BJ (cell line): Measurements from ENCODE around the gene DRC7. TPM values are rescaled to one million over a fixed set of nuclear protein-coding genes. Genes with fewer than 3 reads are reported as not detected.

Experiments used
- CTCF ChIA-PET: fragments of 350-600 bp; formaldehyde crosslinking; extraction: SDS; loops from one replicate; lab custom pipeline; 2021; ENCODE audit warnings: antibody characterized with exemption, inconsistent platforms; lab: Yijun Ruan, JAX
- POLR2A ChIA-PET: fragments of 300-600 bp; sonication (Branson Sonifier 250); formaldehyde crosslinking; extraction: SDS; loops from one replicate; lab custom pipeline; 2021; ENCODE audit warnings: antibody characterized with exemption; lab: Charles Lee
- DNase-seq: peaks from one replicate; pipeline ENCODE4 v3.0.0-alpha.2; 2011; ENCODE audit warnings: low read depth
- H3K27me3 ChIP-seq: 2 replicates; pipeline ENCODE4 v1.6.0; 2011; ENCODE audit warnings: low read length; ENCODE audit not compliant: control insufficient read depth, insufficient read depth
- H3K36me3 ChIP-seq: 2 replicates; pipeline ENCODE4 v1.5.1; 2011; ENCODE audit warnings: low read length; ENCODE audit not compliant: control insufficient read depth, insufficient read depth
- H3K4me3 ChIP-seq: 2 replicates; pipeline ENCODE4 v1.5.1; 2011; ENCODE audit warnings: low read depth, mild to moderate bottlenecking, control low read depth, low read length
- CTCF ChIP-seq: IDR thresholded peaks from 2 replicates; pipeline ENCODE4 v1.5.1; 2011; ENCODE audit warnings: low read depth, mild to moderate bottlenecking, control low read depth, inconsistent platforms, low read length, moderate library complexity; ENCODE audit not compliant: insufficient read depth
- polyA plus RNA-seq: library from polyadenylated mRNA; depleted of rRNA; stranded (reverse); fragments of >200 nt; gene quantifications from 2 replicates; pipeline ENCODE4 v1.2.3, GENCODE V29; 2011

The DRC7 gene
- polyA plus RNA-seq, 1 experiment = not detected

DNA sequence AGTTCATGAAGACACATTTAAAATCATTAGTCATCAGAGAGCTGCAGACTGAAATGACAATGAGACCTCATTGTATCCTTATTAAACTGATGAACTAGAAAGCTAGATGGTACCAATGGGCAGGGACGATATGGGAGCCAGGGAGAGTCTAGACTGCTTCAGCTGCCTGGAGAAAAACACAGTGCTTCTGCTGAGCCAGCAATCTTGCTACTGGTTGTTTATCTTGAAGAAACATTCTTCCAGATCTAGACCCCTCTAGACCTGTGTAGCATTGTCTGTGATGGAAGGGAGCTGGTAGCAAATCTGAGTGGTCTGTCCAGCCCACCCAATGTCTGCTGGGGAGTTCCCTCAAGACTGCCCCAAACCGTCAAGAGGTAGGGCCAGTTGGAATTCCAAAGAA lies 2.0 kb upstream of the DRC7 start:
- no peak overlapping the region for H3K4me3 ChIP-seq
- H3K27me3 ChIP-seq = peaks cover 9% of the 10 kb centered on the region
- H3K36me3 ChIP-seq = no peaks in the 10 kb centered on the region
- no peak for TF ChIP-seq CTCF
- ChIA-PET POLR2A (no interaction called here), CTCF (interaction anchor here (0.6 kb wide), 1 partner anchor 401 kb away, joined by 4 read pairs; no protein-coding TSS in a partner anchor)
- no peak for DNase-seq

- Histone ChIP-seq H3K4me3 (no peak overlapping the region), H3K36me3 (no peaks in the 10 kb centered on the region), H3K27me3 (peaks cover 8% of the 10 kb centered on the region)
- TF ChIP-seq CTCF = no peak
- ChIA-PET POLR2A (no interaction called here), CTCF (no interaction called here)
- no peak for DNase-seq
Observed at GRCh38 chr16:57693550-57693949, 1.1 kb upstream of the DRC7 start.

GRCh38 chr16:57694231-57694724 lies 328 bp upstream of the DRC7 start:
- Histone ChIP-seq H3K4me3 (no peak overlapping the region), H3K36me3 (no peaks in the 10 kb centered on the region), H3K27me3 (peaks cover 7% of the 10 kb centered on the region)
- POLR2A ChIA-PET = no interaction called here
- no peak for TF ChIP-seq CTCF
- no peak for DNase-seq
- CTCF ChIA-PET = interaction anchor here (0.7 kb wide), 1 partner anchor 12 kb away, joined by 3 read pairs; no protein-coding TSS in a partner anchor

DNA sequence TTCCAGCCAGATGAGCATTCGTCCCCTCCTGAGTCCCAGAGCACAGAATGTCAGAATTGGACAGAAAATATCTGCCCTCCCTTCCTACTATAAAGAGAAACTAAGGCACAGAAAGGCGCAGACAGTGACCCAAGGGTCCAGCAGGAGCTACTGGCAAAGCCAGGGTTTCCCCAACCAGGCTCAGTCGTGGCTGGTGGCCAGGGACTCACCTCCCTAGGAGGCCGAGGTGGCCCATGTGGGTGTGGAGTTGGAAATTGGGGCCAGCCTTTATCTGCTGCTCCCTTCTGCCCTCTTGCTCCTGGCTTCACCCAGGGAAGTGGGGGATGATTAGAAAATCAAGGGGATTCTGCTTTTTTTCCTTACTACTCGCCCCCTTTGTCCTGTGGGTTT lies 1.1 kb downstream of the DRC7 start:
- Histone ChIP-seq H3K36me3 (no peaks in the 10 kb centered on the region), H3K27me3 (peaks cover 7% of the 10 kb centered on the region), H3K4me3 (no peak overlapping the region)
- ChIA-PET POLR2A (no interaction called here), CTCF (no interaction called here)
- DNase-seq = no peak
- no peak for TF ChIP-seq CTCF

DNA sequence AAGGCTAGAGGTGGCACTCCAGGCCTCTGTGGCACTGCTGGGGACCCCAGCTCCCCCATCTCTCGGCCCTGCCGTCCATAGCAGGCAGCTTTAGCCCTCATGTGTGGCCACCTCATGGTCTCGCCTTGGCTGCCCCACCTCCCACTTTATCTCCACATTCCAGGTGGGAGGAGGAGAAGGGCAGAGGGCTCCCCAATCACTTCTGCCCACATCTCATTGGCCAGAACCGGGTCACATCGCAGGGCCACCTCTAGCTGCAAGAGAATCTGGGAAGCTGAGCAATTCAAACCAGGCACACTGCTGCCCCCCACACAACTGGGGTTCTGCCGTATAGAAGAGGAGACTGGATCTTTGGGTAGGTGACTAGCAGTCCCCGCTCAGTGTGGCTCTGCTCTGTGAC lies 1.6 kb downstream of the DRC7 start:
- ChIA-PET POLR2A (no interaction called here), CTCF (no interaction called here)
- Histone ChIP-seq H3K36me3 (no peaks in the 10 kb centered on the region), H3K4me3 (no peak overlapping the region), H3K27me3 (peaks cover 7% of the 10 kb centered on the region)
- no peak for DNase-seq
- no peak for TF ChIP-seq CTCF
